ENCODE measurements around the gene LEKR1. TPM values are rescaled to one million over a fixed set of nuclear protein-coding genes. Genes with fewer than 3 reads are reported as not detected.

LEKR1 gene
- polyA plus RNA-seq, 1 donor from 2014 or later = 2.7 TPM

- no peaks in the 10 kb centered on the region for H3F3A ChIP-seq (ENCODE audit: insufficient read depth, low read length, poor library complexity, severe bottlenecking)
- no peaks in the 10 kb centered on the region for H3K9me2 ChIP-seq (ENCODE audit: insufficient read depth, low read length)
- no peak overlapping the region for H3K4me3 ChIP-seq (ENCODE audit: low read length)
- no peaks in the 10 kb centered on the region for H4K20me1 ChIP-seq (ENCODE audit: insufficient read depth)
- TF ChIP-seq RAD21 (conservative IDR thresholded peaks at IDR 0.05) = no peak
- no peak for TF ChIP-seq EP300 (conservative IDR thresholded peaks at IDR 0.05; ENCODE audit: poor library complexity, severe bottlenecking)
- no peak overlapping the region for H3K9ac ChIP-seq (ENCODE audit: low read length)
- no peak overlapping the region for H2AFZ ChIP-seq (ENCODE audit: low read depth, low read length)
- no peaks in the 10 kb centered on the region for H3K79me2 ChIP-seq (replicated peaks; ENCODE audit: insufficient read depth, low read length)
- H3K4me2 ChIP-seq (ENCODE audit: low read length) = no peak overlapping the region
- H3K36me3 ChIP-seq (ENCODE audit: insufficient read depth, low read length) = no peaks in the 10 kb centered on the region
- no peaks in the 10 kb centered on the region for H3K27me3 ChIP-seq (ENCODE audit: insufficient read depth, low read depth, low read length)
- H3K9me3 ChIP-seq (ENCODE audit: low read length) = no peaks in the 10 kb centered on the region
- H3K27ac ChIP-seq (ENCODE audit: low read length) = no peak overlapping the region
These were observed 36.2 kb downstream of the LEKR1 start for GRCh38 chr3:156862338-156862737.

GRCh38 chr3:156865732-156866131, 39.6 kb downstream of the LEKR1 start:
- Histone ChIP-seq H2AFZ (ENCODE audit: low read depth, low read length) (no peak overlapping the region), H3K36me3 (ENCODE audit: insufficient read depth, low read length) (no peaks in the 10 kb centered on the region), H3F3A (ENCODE audit: insufficient read depth, low read length, poor library complexity, severe bottlenecking) (no peaks in the 10 kb centered on the region), H3K27ac (ENCODE audit: low read length) (no peak overlapping the region), H3K4me2 (ENCODE audit: low read length) (no peak overlapping the region), H3K9ac (ENCODE audit: low read length) (no peak overlapping the region), H3K9me2 (ENCODE audit: insufficient read depth, low read length) (no peaks in the 10 kb centered on the region), H3K27me3 (ENCODE audit: insufficient read depth, low read depth, low read length) (no peaks in the 10 kb centered on the region), H3K79me2 (replicated peaks; ENCODE audit: insufficient read depth, low read length) (no peaks in the 10 kb centered on the region), H3K4me3 (ENCODE audit: low read length) (no peak overlapping the region), H4K20me1 (ENCODE audit: insufficient read depth) (no peaks in the 10 kb centered on the region), H3K9me3 (ENCODE audit: low read length) (no peaks in the 10 kb centered on the region)
- TF ChIP-seq REST (IDR thresholded peaks at IDR 0.05; ENCODE audit: borderline replicate concordance) = no peak
- no peak for TF ChIP-seq EP300 (conservative IDR thresholded peaks at IDR 0.05; ENCODE audit: poor library complexity, severe bottlenecking)
- no peak for TF ChIP-seq TAF1 (IDR thresholded peaks at IDR 0.05; ENCODE audit: low read depth)
- TF ChIP-seq CTCF (IDR thresholded peaks at IDR 0.05; ENCODE audit: poor library complexity, severe bottlenecking) = no peak
- TF ChIP-seq POLR2AphosphoS5 (IDR thresholded peaks at IDR 0.05) = no peak

- Histone ChIP-seq H3K9ac (ENCODE audit: low read length) (no peak overlapping the region), H4K20me1 (ENCODE audit: insufficient read depth) (no peaks in the 10 kb centered on the region)
These were observed 41.0 kb downstream of the LEKR1 start for GRCh38 chr3:156867174-156867573.

More at GRCh38 chr3:156867174-156867573, 41.0 kb downstream of the LEKR1 start:
- Histone ChIP-seq H2AFZ (ENCODE audit: low read depth, low read length) (no peak overlapping the region), H3K9me2 (ENCODE audit: insufficient read depth, low read length) (no peaks in the 10 kb centered on the region), H3K79me2 (replicated peaks; ENCODE audit: insufficient read depth, low read length) (no peaks in the 10 kb centered on the region), H3K9me3 (ENCODE audit: low read length) (no peaks in the 10 kb centered on the region), H3K36me3 (ENCODE audit: insufficient read depth, low read length) (no peaks in the 10 kb centered on the region), H3K4me3 (ENCODE audit: low read length) (no peak overlapping the region), H3K27me3 (ENCODE audit: insufficient read depth, low read depth, low read length) (no peaks in the 10 kb centered on the region), H3K27ac (ENCODE audit: low read length) (no peak overlapping the region), H3F3A (ENCODE audit: insufficient read depth, low read length, poor library complexity, severe bottlenecking) (no peaks in the 10 kb centered on the region), H3K4me2 (ENCODE audit: low read length) (no peak overlapping the region)
- no peak for TF ChIP-seq REST (IDR thresholded peaks at IDR 0.05; ENCODE audit: borderline replicate concordance)
- TF ChIP-seq MXI1 (conservative IDR thresholded peaks at IDR 0.05; ENCODE audit: poor library complexity, severe bottlenecking) = no peak
- no peak for TF ChIP-seq SMC3 (conservative IDR thresholded peaks at IDR 0.05; ENCODE audit: poor library complexity)
- no peak for TF ChIP-seq POLR2AphosphoS5 (IDR thresholded peaks at IDR 0.05)
- no peak for TF ChIP-seq CTCF (IDR thresholded peaks at IDR 0.05; ENCODE audit: poor library complexity, severe bottlenecking)
- TF ChIP-seq RAD21 (conservative IDR thresholded peaks at IDR 0.05) = no peak
- no peak for TF ChIP-seq EP300 (conservative IDR thresholded peaks at IDR 0.05; ENCODE audit: poor library complexity, severe bottlenecking)
- no peak for TF ChIP-seq EZH2 (IDR thresholded peaks at IDR 0.05; ENCODE audit: borderline replicate concordance, insufficient read depth, low read length, poor library complexity, severe bottlenecking)
- no peak for TF ChIP-seq TAF1 (IDR thresholded peaks at IDR 0.05; ENCODE audit: low read depth)

Measured in neural cell (in vitro differentiated cells).